Retinal pigment epithelial cell (primary cell): ENCODE results near the gene PAM.

Experiments
- DNase-seq: peaks from one replicate; pipeline ENCODE4 v3.0.0-alpha.2; 2010; ENCODE audit warnings: low read depth
- H3K4me3 ChIP-seq: 2 replicates; pipeline ENCODE4 v1.5.1; 2011; ENCODE audit warnings: mild to moderate bottlenecking, low read length, control low read depth, moderate library complexity
- TF ChIP-seq, protein P1 (sequence below): conservative IDR thresholded peaks from 2 replicates; pipeline ENCODE4 v1.5.1; 2011; ENCODE audit warnings: low read depth, low read length, control low read depth, inconsistent platforms

The PAM gene

DNA sequence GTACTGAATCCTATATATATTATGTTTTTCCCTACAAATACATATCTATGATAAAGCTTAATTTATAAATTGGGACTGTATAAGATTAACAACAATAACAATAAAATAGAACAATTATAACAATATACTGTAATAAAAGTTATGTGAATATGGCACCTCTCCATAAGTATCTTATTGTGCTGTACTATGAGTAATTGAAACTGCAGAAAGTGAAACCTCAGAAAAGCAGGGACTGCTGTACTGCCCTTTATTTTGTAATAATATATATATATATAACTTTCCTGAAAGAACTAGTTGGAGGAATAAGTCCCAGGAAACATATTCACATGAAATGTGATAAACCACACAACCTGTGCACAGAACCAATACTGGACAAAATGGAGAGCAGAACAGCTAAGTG, 77.3 kb downstream of the PAM start:
- TF ChIP-seq, protein P1, sequence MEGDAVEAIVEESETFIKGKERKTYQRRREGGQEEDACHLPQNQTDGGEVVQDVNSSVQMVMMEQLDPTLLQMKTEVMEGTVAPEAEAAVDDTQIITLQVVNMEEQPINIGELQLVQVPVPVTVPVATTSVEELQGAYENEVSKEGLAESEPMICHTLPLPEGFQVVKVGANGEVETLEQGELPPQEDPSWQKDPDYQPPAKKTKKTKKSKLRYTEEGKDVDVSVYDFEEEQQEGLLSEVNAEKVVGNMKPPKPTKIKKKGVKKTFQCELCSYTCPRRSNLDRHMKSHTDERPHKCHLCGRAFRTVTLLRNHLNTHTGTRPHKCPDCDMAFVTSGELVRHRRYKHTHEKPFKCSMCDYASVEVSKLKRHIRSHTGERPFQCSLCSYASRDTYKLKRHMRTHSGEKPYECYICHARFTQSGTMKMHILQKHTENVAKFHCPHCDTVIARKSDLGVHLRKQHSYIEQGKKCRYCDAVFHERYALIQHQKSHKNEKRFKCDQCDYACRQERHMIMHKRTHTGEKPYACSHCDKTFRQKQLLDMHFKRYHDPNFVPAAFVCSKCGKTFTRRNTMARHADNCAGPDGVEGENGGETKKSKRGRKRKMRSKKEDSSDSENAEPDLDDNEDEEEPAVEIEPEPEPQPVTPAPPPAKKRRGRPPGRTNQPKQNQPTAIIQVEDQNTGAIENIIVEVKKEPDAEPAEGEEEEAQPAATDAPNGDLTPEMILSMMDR, result no peak
- DNase-seq, result no peak
- no peak overlapping the region for H3K4me3 ChIP-seq

DNA sequence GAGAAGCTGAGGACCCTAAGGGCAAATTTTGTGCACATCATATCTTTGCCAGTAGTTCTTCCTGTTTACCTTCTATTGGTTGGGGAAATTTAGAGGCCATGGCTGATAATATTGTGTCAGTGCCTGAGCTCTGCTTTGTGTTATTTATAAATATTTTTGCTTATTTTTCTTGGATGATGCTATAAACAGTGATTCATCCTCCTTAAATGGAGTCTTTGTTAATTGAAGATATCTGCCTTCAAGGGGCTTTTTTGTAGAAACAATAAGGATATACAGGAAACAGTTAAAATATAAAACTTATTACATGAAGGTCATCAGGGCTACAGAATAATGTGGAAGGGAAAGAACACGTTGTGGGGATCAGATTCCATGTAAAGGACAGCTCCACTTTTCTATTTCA, 78.0 kb downstream of the PAM start:
- no peak overlapping the region for H3K4me3 ChIP-seq
- TF ChIP-seq, protein P1, result no peak
- DNase-seq, result no peak

DNA sequence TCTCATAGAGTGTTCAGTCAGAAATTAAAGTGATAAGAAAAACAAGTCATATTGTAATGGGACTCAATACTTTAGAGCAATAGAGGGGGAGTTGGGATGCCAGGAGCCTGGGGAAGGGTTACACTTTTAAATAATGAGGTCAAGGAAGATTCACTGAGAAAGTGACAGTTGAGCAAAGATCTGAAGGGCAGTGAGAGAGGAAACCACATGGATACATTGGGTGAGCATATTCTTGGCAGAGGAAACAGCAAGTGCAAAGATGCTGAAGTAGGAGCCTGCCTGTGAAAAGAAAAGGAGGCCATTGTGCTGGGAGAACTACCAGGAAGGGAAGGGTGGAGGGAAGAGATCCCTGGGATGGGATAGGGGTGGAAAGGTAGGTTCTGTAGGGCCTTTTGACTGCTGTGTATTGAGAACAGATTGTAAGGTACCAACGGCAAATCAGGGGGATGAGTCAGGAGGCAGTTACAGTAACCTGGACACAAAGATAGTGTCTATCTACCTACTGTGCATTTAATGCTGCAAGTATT, 79.4 kb downstream of the PAM start:
- no peak overlapping the region for H3K4me3 ChIP-seq
- TF ChIP-seq, protein P1, result no peak
- DNase-seq, result no peak

DNA sequence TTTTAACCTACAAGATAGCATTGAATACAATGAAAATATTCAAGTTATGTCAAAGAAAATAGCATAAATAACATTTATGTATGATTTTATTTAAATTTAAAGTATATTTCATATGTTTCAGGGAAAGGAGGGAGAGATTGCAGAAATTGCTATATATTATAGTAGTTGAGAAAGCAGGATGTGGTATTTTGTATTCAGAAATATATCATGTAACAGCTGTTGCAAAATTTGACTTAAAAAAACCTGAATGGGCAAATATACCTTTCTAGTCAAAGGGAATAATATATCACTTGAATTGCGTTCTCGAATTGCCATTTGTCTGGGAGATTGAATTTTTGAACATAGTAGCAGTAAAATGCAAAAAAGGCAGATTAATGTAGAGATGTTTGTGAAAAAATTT, 80.6 kb downstream of the PAM start:
- no peak overlapping the region for H3K4me3 ChIP-seq
- TF ChIP-seq, protein P1, result no peak
- no peak for DNase-seq

DNA sequence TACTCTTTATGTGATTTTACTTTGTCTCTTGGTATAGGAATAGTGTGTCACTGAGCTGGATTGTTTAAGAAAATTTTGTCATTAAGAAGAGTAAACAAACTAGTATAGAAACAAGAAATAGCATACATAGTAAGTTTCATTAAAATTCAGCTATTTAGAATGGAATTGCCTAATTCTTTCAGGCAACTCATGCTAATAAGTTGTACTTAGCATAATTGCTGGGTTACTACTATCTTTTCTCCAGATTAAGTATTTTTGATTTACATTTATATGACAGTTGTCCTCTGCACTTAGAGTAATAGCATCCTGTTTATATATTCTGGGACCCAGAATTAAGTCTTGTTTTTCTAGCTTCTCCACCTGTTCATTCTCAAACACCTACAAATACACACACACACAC, 85.9 kb downstream of the PAM start:
- TF ChIP-seq, protein P1, result no peak
- no peak for DNase-seq
- H3K4me3 ChIP-seq, result no peak overlapping the region

DNA sequence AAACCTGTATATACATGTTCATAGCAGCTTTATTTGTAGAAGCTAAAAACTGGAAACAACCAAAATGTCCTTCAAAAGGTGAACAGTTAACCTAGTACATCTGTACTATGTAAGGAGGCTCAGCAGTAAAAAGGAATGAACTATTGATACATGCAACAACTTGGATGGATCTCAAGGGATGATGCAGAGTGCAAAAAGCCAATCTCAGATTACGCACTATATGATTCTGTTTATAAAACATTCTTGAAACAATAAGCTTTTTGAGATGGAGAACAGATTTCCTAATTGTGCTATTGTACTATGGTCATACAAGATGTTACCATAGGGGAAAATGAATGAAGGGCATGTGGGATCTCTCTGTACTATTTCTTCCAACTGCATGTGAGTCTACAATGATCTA, 88.9 kb downstream of the PAM start:
- H3K4me3 ChIP-seq, result no peak overlapping the region
- DNase-seq, result no peak
- TF ChIP-seq, protein P1, result no peak

DNA sequence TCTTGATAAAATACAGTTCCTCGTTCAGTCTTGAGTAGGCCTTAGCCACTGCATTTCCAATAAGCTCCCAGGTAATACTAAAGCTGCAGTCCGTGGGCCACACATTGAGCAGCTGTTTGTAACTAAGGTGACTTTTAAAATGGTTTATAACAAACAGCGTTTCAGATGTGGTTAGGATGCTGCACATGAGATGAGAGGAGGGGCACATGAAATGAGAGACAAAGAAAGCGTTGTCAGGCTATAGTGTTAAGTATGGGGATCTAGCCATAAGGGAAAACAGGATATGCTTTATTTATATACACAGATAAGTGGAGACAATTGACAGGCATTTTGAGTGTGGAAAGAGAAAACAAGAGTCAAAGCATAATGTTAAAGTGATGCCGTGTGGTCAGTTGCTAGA, 89.9 kb downstream of the PAM start:
- TF ChIP-seq, protein P1, result no peak
- no peak for DNase-seq
- H3K4me3 ChIP-seq, result no peak overlapping the region
